Cardiac fibroblast (primary cell): Measurements from ENCODE around the gene ERN1.
"Not testable (repeated sequence)": the region's sequence is repeated elsewhere in the genome, so short reads cannot be mapped to it uniquely, and the experiment has no call there.

Experiments used
- DNase-seq, 2 donors: peaks; one replicate each; pipeline versions ENCODE4 v3.0.0 to v3.0.0-alpha.2; 2010; ENCODE audit warnings: low read depth in 2 of 2
- H3K4me3 ChIP-seq, 2 donors: replicated peaks in 1 of 2; 1 replicate in 1 of 2; 2 replicates in 1 of 2; pipeline ENCODE4 v1.5.1; 2011; ENCODE audit warnings: low read depth in 2 of 2, low read length in 2 of 2, mild to moderate bottlenecking in 2 of 2, moderate library complexity in 1 of 2
- TF ChIP-seq, protein P1 (sequence below): IDR thresholded peaks from one replicate; pipeline ENCODE4 v1.5.1; 2011; ENCODE audit warnings: low read depth, mild to moderate bottlenecking, low read length, inconsistent platforms

The ERN1 gene

DNA sequence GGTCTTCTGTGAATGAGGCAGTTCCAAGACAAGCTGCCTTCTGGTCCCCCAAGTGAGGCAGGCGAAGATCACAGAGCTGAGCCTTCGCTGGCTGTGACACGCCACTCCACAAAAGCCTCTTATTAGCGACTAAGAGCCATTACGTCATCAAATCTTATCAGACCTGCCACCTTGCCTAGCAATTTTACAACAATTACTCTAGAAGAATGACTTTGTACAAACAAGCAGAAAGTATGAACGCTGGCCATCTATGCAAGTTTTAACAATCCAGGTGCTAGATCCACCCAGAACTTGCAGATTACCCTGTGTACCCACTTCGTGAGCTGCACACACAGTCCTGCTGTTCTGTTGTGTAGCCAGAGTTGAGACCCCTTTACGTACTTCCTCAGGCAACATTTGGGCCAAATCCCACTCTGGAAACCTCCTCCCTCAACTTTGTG is 105.7 kb downstream of the ERN1 start:
- no peak for DNase-seq
- no peak overlapping the region for H3K4me3 ChIP-seq
- TF ChIP-seq, protein P1, sequence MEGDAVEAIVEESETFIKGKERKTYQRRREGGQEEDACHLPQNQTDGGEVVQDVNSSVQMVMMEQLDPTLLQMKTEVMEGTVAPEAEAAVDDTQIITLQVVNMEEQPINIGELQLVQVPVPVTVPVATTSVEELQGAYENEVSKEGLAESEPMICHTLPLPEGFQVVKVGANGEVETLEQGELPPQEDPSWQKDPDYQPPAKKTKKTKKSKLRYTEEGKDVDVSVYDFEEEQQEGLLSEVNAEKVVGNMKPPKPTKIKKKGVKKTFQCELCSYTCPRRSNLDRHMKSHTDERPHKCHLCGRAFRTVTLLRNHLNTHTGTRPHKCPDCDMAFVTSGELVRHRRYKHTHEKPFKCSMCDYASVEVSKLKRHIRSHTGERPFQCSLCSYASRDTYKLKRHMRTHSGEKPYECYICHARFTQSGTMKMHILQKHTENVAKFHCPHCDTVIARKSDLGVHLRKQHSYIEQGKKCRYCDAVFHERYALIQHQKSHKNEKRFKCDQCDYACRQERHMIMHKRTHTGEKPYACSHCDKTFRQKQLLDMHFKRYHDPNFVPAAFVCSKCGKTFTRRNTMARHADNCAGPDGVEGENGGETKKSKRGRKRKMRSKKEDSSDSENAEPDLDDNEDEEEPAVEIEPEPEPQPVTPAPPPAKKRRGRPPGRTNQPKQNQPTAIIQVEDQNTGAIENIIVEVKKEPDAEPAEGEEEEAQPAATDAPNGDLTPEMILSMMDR: no peak

- TF ChIP-seq, protein P1: no peak
- no peak overlapping the region for H3K4me3 ChIP-seq
- DNase-seq: no peak
Measured at GRCh38 chr17:64022611-64023063, 107.3 kb downstream of the ERN1 start.

- H3K4me3 ChIP-seq: no peak within 1 kb of the TSS
- TF ChIP-seq, protein P1: no peak
- DNase-seq: no peak
Measured at GRCh38 chr17:64020056-64020766, 109.7 kb downstream of the ERN1 start, which contains the start of gene ICAM2. TSS of gene ICAM2 (minus strand) at chr17:64020633. CDS start at chr17:64006691, 13,942 bp downstream.

GRCh38 chr17:64019551-64019961 is 110.4 kb downstream of the ERN1 start:
- not testable (repeated sequence) for H3K4me3 ChIP-seq, DNase-seq

DNA sequence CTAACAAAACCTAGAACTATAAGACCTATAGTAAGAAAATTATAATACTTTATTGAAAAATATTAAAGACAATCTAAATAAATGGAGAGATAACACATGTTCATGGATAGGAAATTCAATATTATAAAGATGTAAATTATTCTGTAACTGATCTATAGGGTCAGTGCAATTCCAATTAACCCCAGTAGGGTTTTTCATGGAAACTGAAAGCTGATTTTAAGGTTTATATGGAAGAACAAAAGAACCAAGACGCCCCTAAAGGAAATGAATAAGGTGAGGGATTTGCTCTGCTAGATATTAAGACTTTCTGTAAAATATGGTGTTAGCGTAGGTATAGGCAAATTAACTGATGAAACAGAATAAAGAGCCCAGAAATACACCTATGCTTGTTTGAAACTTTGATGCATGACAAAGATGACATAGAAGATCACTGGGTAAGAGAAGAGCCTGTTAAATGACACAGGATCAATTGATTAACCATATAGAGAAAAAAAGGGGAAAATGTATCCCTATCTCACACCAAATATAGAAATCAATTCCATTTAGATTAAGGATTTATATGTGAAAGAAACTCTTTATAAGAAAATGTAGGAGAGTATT is 112.5 kb downstream of the ERN1 start:
- DNase-seq: no peak
- no peak overlapping the region for H3K4me3 ChIP-seq
- TF ChIP-seq, protein P1: peak; percentile 38

- no peak overlapping the region for H3K4me3 ChIP-seq
- no peak for DNase-seq
- TF ChIP-seq, protein P1: no peak
Measured at GRCh38 chr17:64016974-64017373, 113.0 kb downstream of the ERN1 start.

DNA sequence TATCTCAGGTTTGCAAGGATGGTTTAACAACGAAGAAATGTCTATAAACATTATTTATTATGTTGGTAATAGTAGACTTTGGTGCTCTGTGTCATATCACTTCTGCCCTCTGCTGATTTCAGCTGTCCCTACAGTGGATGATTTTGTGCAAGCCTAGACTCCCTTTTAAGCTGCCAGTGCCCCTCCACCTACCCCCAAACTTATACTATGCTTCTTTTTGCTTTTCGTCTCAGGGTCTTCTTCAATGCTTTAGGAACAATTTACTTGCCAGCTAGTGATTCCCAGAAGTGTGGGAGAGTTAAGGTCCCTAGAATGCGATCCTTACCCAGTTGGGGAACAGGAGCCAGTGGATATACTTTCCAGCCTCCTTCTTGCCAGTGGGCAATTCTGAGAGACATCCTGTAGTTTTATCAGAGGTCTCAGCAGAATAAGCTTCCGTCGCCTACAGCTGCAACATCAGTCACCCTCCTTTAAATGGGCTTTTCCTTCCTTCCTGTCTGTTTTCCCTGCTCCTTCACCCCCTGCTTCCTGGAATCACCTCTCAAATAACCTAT is 113.6 kb downstream of the ERN1 start:
- TF ChIP-seq, protein P1: peak; percentile 25
- no peak overlapping the region for H3K4me3 ChIP-seq
- DNase-seq: no peak
